ENCODE results near the gene OTOS.

The OTOS gene

GRCh38 chr2:240106765-240107476 is 33.5 kb downstream of the OTOS start:
- H2AFZ ChIP-seq: no peak overlapping the region
- H3K36me3 ChIP-seq (ENCODE audit: control insufficient read depth, insufficient read depth, low read length): no peaks in the 10 kb centered on the region
- no peaks in the 10 kb centered on the region for H3K27me3 ChIP-seq (ENCODE audit: control insufficient read depth, insufficient read depth, low read length)
- H3K4me3 ChIP-seq (ENCODE audit: low read depth, low read length): no peak overlapping the region
- H3K9ac ChIP-seq: no peak overlapping the region
- no peaks in the 10 kb centered on the region for H3K4me1 ChIP-seq
- H3K4me2 ChIP-seq (ENCODE audit: low read length): no peak overlapping the region
- H3K9me3 ChIP-seq (ENCODE audit: control insufficient read depth, low read length): no peaks in the 10 kb centered on the region
- no peaks in the 10 kb centered on the region for H3K79me2 ChIP-seq
- TF ChIP-seq CTCF (IDR thresholded peaks at IDR 0.05): no peak
- H3K27ac ChIP-seq: no peak overlapping the region

DNA sequence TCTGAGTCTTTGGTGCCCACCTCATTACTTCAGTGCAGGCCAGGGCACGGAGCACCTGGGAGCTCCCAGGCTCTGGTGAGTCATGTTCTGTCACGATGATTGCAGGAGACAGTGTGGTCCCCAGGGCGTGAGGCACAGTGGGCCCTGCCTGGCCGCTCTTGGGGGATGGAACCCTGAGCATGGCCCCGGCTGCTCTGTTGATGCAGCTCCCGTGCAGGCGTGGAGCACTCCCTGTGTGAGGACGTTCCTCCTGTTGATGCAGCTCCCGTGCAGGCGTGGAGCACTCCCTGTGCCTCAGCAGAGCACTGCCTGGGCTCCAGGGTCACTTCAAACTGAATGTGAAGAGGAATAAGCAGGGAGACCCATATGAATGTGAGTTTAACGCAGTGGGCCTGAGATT is 34.5 kb downstream of the OTOS start:
- no peaks in the 10 kb centered on the region for H3K36me3 ChIP-seq (ENCODE audit: control insufficient read depth, insufficient read depth, low read length)
- H3K9ac ChIP-seq: no peak overlapping the region
- no peak overlapping the region for H3K27ac ChIP-seq
- H3K4me1 ChIP-seq: no peaks in the 10 kb centered on the region
- no peak overlapping the region for H2AFZ ChIP-seq
- H3K9me3 ChIP-seq (ENCODE audit: control insufficient read depth, low read length): no peaks in the 10 kb centered on the region
- H3K79me2 ChIP-seq: no peaks in the 10 kb centered on the region
- no peak overlapping the region for H3K4me3 ChIP-seq (ENCODE audit: low read depth, low read length)
- no peak for TF ChIP-seq CTCF (IDR thresholded peaks at IDR 0.05)
- H3K27me3 ChIP-seq (ENCODE audit: control insufficient read depth, insufficient read depth, low read length): no peaks in the 10 kb centered on the region
- H3K4me2 ChIP-seq (ENCODE audit: low read length): no peak overlapping the region

- no peaks in the 10 kb centered on the region for H3K79me2 ChIP-seq
- H3K4me2 ChIP-seq (ENCODE audit: low read length): no peak overlapping the region
- no peak overlapping the region for H2AFZ ChIP-seq
- H3K27ac ChIP-seq: no peak overlapping the region
- H3K9ac ChIP-seq: no peak overlapping the region
- H3K4me1 ChIP-seq: no peaks in the 10 kb centered on the region
- H3K9me3 ChIP-seq (ENCODE audit: control insufficient read depth, low read length): no peaks in the 10 kb centered on the region
- no peaks in the 10 kb centered on the region for H3K36me3 ChIP-seq (ENCODE audit: control insufficient read depth, insufficient read depth, low read length)
- H3K4me3 ChIP-seq (ENCODE audit: low read depth, low read length): no peak overlapping the region
- no peak for TF ChIP-seq CTCF (IDR thresholded peaks at IDR 0.05)
- H3K27me3 ChIP-seq (ENCODE audit: control insufficient read depth, insufficient read depth, low read length): no peaks in the 10 kb centered on the region
Measured at GRCh38 chr2:240103136-240103535, 37.3 kb downstream of the OTOS start.

DNA sequence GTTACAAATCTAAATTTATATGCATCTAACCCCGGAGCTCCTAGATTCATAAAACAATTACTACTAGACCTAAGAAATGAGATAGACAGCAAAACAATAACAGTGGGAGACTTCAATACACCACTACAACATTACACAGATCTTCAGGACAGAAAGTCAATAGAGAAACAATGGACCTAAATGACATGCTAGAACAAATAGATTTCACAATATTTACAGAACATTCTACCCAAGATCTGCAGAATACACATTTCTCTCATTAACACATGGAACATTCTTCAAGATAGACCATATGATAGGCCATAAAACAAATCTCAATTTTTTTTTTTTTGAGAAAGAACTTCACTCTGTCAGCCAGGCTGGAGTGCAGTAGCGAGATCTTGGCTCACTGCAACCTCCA is 42.1 kb downstream of the OTOS start:
- Histone ChIP-seq H3K4me2 (ENCODE audit: low read length) (no peak overlapping the region), H3K79me2 (no peaks in the 10 kb centered on the region), H3K4me1 (no peaks in the 10 kb centered on the region), H2AFZ (no peak overlapping the region), H3K27ac (no peak overlapping the region), H3K9ac (no peak overlapping the region), H3K9me3 (ENCODE audit: control insufficient read depth, low read length) (no peaks in the 10 kb centered on the region), H3K27me3 (ENCODE audit: control insufficient read depth, insufficient read depth, low read length) (peaks cover 3% of the 10 kb centered on the region), H3K36me3 (ENCODE audit: control insufficient read depth, insufficient read depth, low read length) (no peaks in the 10 kb centered on the region), H3K4me3 (ENCODE audit: low read depth, low read length) (no peak overlapping the region)
- TF ChIP-seq CTCF (IDR thresholded peaks at IDR 0.05): no peak
